Measurements from ENCODE around the gene PLP2. TPM values are rescaled to one million over a fixed set of nuclear protein-coding genes. Genes with fewer than 3 reads are reported as not detected.

PLP2 gene
- total and polyA plus RNA-seq, 2 of the 13 experiments (the other 11 are each of a cell fraction or from before 2014, with no cell fraction given) = 0.40 to 3.6 TPM

GRCh38 chrX:49186125-49187027 lies 14.7 kb downstream of the PLP2 start, which contains the start of gene PRICKLE3 (continued):
- TF ChIP-seq CEBPG (CRISPR knock-in tag; IDR thresholded peaks at IDR 0.05) (peak; percentile 7; the same call in 1 of the 2 replicates), MATR3 (CRISPR knock-in tag; IDR thresholded peaks at IDR 0.05) (no peak), ZNF30 (CRISPR knock-in tag; IDR thresholded peaks at IDR 0.05) (no peak), ASH2L (IDR thresholded peaks at IDR 0.05; ENCODE audit: insufficient read length, low read depth, low read length) (no peak), SP140L (CRISPR knock-in tag; IDR thresholded peaks at IDR 0.05; ENCODE audit: borderline replicate concordance) (no peak), ZFP36L2 (CRISPR knock-in tag; IDR thresholded peaks at IDR 0.05) (no peak), FOXM1 (CRISPR knock-in tag; IDR thresholded peaks at IDR 0.05) (no peak), ARID5B (CRISPR knock-in tag; IDR thresholded peaks at IDR 0.05) (peak; percentile 37; the same call in 1 of the 2 replicates), YEATS2 (CRISPR knock-in tag; IDR thresholded peaks at IDR 0.05; ENCODE audit: borderline replicate concordance) (no peak), KLF15 (CRISPR knock-in tag; IDR thresholded peaks at IDR 0.05; ENCODE audit: borderline replicate concordance) (no peak), FOXJ3 (CRISPR knock-in tag; IDR thresholded peaks at IDR 0.05; ENCODE audit: borderline replicate concordance) (no peak), ZSCAN29 (CRISPR knock-in tag; conservative IDR thresholded peaks at IDR 0.05) (no peak), ZMYM2 (CRISPR knock-in tag; IDR thresholded peaks at IDR 0.05) (no peak), FIP1L1 (IDR thresholded peaks at IDR 0.05; ENCODE audit: borderline replicate concordance, insufficient read depth, low read depth, low read length) (no peak), RAD51 (IDR thresholded peaks at IDR 0.05; ENCODE audit: borderline replicate concordance) (no peak), ZNF143 (CRISPR knock-in tag; IDR thresholded peaks at IDR 0.05) (0 out of 2 replicates have a peak, but pooled peaks have one; percentile 33), FOXA1 (IDR thresholded peaks at IDR 0.05) (no peak), FOXA1 (CRISPR knock-in tag; IDR thresholded peaks at IDR 0.05) (no peak), THAP11 (CRISPR knock-in tag; IDR thresholded peaks at IDR 0.05) (peak; percentile 68), NR2F1 (CRISPR knock-in tag; IDR thresholded peaks at IDR 0.05) (peak in 1 of 2 experiments; percentile 47; a peak in 2 of 4 replicates), SIN3A (IDR thresholded peaks at IDR 0.05; ENCODE audit: borderline replicate concordance, low read depth, low read length) (peak; percentile 25; the same call in 1 of the 2 replicates), MYC (CRISPR knock-in tag; IDR thresholded peaks at IDR 0.05; ENCODE audit: borderline replicate concordance) (peak; percentile 88), SMAD9 (CRISPR knock-in tag; IDR thresholded peaks at IDR 0.05) (no peak), FOXP1 (IDR thresholded peaks at IDR 0.05) (no peak), FOXP1 (CRISPR knock-in tag; IDR thresholded peaks at IDR 0.05) (no peak), CC2D1A (CRISPR knock-in tag; IDR thresholded peaks at IDR 0.05) (no peak)
- TF ChIP-seq, protein P1, sequence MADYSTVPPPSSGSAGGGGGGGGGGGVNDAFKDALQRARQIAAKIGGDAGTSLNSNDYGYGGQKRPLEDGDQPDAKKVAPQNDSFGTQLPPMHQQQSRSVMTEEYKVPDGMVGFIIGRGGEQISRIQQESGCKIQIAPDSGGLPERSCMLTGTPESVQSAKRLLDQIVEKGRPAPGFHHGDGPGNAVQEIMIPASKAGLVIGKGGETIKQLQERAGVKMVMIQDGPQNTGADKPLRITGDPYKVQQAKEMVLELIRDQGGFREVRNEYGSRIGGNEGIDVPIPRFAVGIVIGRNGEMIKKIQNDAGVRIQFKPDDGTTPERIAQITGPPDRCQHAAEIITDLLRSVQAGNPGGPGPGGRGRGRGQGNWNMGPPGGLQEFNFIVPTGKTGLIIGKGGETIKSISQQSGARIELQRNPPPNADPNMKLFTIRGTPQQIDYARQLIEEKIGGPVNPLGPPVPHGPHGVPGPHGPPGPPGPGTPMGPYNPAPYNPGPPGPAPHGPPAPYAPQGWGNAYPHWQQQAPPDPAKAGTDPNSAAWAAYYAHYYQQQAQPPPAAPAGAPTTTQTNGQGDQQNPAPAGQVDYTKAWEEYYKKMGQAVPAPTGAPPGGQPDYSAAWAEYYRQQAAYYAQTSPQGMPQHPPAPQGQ (CRISPR knock-in tag; IDR thresholded peaks at IDR 0.05; ENCODE audit: borderline replicate concordance) = no peak
